ENCODE measurements around the gene ZNHIT6. TPM values are rescaled to one million over a fixed set of nuclear protein-coding genes. Genes with fewer than 3 reads are reported as not detected.

ZNHIT6 gene
- polyA plus RNA-seq, 1 donor (not counting 4 experiments of a cell fraction or from before 2014, with no cell fraction given): 20.9 TPM

- dilution Hi-C loops (cut with MboI; ENCODE audit: extremely low pct_ligation_motif_present, low sequenced_read_pairs): no loop called here
- H4K20me1 ChIP-seq (ENCODE audit: control insufficient read depth, extremely low read depth, insufficient read depth, low read length): no peaks in the 10 kb centered on the region
- no peak for FAIRE-seq
- no peak overlapping the region for H3K27ac ChIP-seq (ENCODE audit: control insufficient read depth, insufficient read depth, low read length)
- H3K4me2 ChIP-seq (ENCODE audit: control insufficient read depth, extremely low read depth, insufficient read depth, low read depth, low read length): no peak overlapping the region
- DNase-seq (ENCODE audit: low read depth, low spot score): no peak
- H3K79me2 ChIP-seq (ENCODE audit: control insufficient read depth, insufficient read depth, low read length): peaks cover 59% of the 10 kb centered on the region
- H3K9ac ChIP-seq (ENCODE audit: control insufficient read depth, extremely low read depth, insufficient read depth, low read length): no peak overlapping the region
- H3K4me1 ChIP-seq (ENCODE audit: control insufficient read depth, extremely low read depth, insufficient read depth, low read length): peaks cover 8% of the 10 kb centered on the region
- no peaks in the 10 kb centered on the region for H3K9me1 ChIP-seq (ENCODE audit: control insufficient read depth, extremely low read depth, insufficient read depth, low read length)
- no peak overlapping the region for H2AFZ ChIP-seq (ENCODE audit: control insufficient read depth, low read length)
- peaks cover 12 to 13% of the 10 kb centered on the region in 2 experiments for H3K36me3 ChIP-seq (ENCODE audit: control insufficient read depth in 2 of 2, extremely low read depth in 1 of 2, insufficient read depth in 2 of 2, low read length in 2 of 2)
- H3K9me3 ChIP-seq (ENCODE audit: control insufficient read depth, low read depth, low read length): no peaks in the 10 kb centered on the region
- H3K27me3 ChIP-seq (ENCODE audit: control insufficient read depth, extremely low read depth, insufficient read depth, low read length): no peaks in the 10 kb centered on the region
- H3K4me3 ChIP-seq (ENCODE audit: control insufficient read depth in 2 of 3, extremely low read depth in 1 of 3, insufficient read depth in 2 of 3, low read depth in 1 of 3, low read length in 3 of 3): no peak overlapping the region
- TF ChIP-seq EZH2 (IDR thresholded peaks at IDR 0.05; ENCODE audit: low read length): no peak
These were observed 2.3 kb downstream of the ZNHIT6 start for GRCh38 chr1:85705940-85706339.

- Histone ChIP-seq H3K79me2 (ENCODE audit: control insufficient read depth, insufficient read depth, low read length) (peaks cover 46% of the 10 kb centered on the region), H3K27ac (ENCODE audit: control insufficient read depth, insufficient read depth, low read length) (no peak overlapping the region), H3K9ac (ENCODE audit: control insufficient read depth, extremely low read depth, insufficient read depth, low read length) (no peak overlapping the region), H4K20me1 (ENCODE audit: control insufficient read depth, extremely low read depth, insufficient read depth, low read length) (no peaks in the 10 kb centered on the region), H3K4me3 (ENCODE audit: control insufficient read depth in 2 of 3, extremely low read depth in 1 of 3, insufficient read depth in 2 of 3, low read depth in 1 of 3, low read length in 3 of 3) (no peak overlapping the region), H3K9me3 (ENCODE audit: control insufficient read depth, low read depth, low read length) (no peaks in the 10 kb centered on the region), H3K4me1 (ENCODE audit: control insufficient read depth, extremely low read depth, insufficient read depth, low read length) (no peaks in the 10 kb centered on the region), H3K9me1 (ENCODE audit: control insufficient read depth, extremely low read depth, insufficient read depth, low read length) (no peaks in the 10 kb centered on the region), H2AFZ (ENCODE audit: control insufficient read depth, low read length) (no peak overlapping the region), H3K36me3 (ENCODE audit: control insufficient read depth in 2 of 2, extremely low read depth in 1 of 2, insufficient read depth in 2 of 2, low read length in 2 of 2) (peaks cover 8 to 10% of the 10 kb centered on the region in 2 experiments), H3K27me3 (ENCODE audit: control insufficient read depth, extremely low read depth, insufficient read depth, low read length) (no peaks in the 10 kb centered on the region), H3K4me2 (ENCODE audit: control insufficient read depth, extremely low read depth, insufficient read depth, low read depth, low read length) (no peak overlapping the region)
- dilution Hi-C loops (cut with MboI; ENCODE audit: extremely low pct_ligation_motif_present, low sequenced_read_pairs): no loop called here
- FAIRE-seq (no peak), DNase-seq (ENCODE audit: low read depth, low spot score) (no peak)
- TF ChIP-seq EZH2 (IDR thresholded peaks at IDR 0.05; ENCODE audit: low read length) (no peak), CTCF (optimal IDR thresholded peaks at IDR 0.05 in 1 of 3, IDR thresholded peaks at IDR 0.05 in 1 of 3, conservative IDR thresholded peaks at IDR 0.05 in 1 of 3; ENCODE audit: extremely low read depth in 1 of 3, insufficient read depth in 2 of 3, low read length in 3 of 3) (no peak)
These were observed 7.8 kb downstream of the ZNHIT6 start for GRCh38 chr1:85700422-85700821.

- no peak overlapping the region for H3K4me2 ChIP-seq (ENCODE audit: control insufficient read depth, extremely low read depth, insufficient read depth, low read depth, low read length)
- no peak for TF ChIP-seq CTCF (optimal IDR thresholded peaks at IDR 0.05 in 1 of 3, IDR thresholded peaks at IDR 0.05 in 1 of 3, conservative IDR thresholded peaks at IDR 0.05 in 1 of 3; ENCODE audit: extremely low read depth in 1 of 3, insufficient read depth in 2 of 3, low read length in 3 of 3)
- TF ChIP-seq EZH2 (IDR thresholded peaks at IDR 0.05; ENCODE audit: low read length): no peak
- FAIRE-seq (no peak), DNase-seq (ENCODE audit: low read depth, low spot score) (no peak)
- H3K9me3 ChIP-seq (ENCODE audit: control insufficient read depth, low read depth, low read length): no peaks in the 10 kb centered on the region
- H3K4me3 ChIP-seq (ENCODE audit: control insufficient read depth in 2 of 3, extremely low read depth in 1 of 3, insufficient read depth in 2 of 3, low read depth in 1 of 3, low read length in 3 of 3): no peak overlapping the region
- H3K4me1 ChIP-seq (ENCODE audit: control insufficient read depth, extremely low read depth, insufficient read depth, low read length): no peaks in the 10 kb centered on the region
- H4K20me1 ChIP-seq (ENCODE audit: control insufficient read depth, extremely low read depth, insufficient read depth, low read length): no peaks in the 10 kb centered on the region
- H3K9me1 ChIP-seq (ENCODE audit: control insufficient read depth, extremely low read depth, insufficient read depth, low read length): no peaks in the 10 kb centered on the region
- H3K9ac ChIP-seq (ENCODE audit: control insufficient read depth, extremely low read depth, insufficient read depth, low read length): no peak overlapping the region
- peaks cover 5 to 6% of the 10 kb centered on the region in 2 experiments for H3K36me3 ChIP-seq (ENCODE audit: control insufficient read depth in 2 of 2, extremely low read depth in 1 of 2, insufficient read depth in 2 of 2, low read length in 2 of 2)
- dilution Hi-C loops (cut with MboI; ENCODE audit: extremely low pct_ligation_motif_present, low sequenced_read_pairs): no loop called here
- H3K79me2 ChIP-seq (ENCODE audit: control insufficient read depth, insufficient read depth, low read length): peaks cover 30% of the 10 kb centered on the region
- H3K27ac ChIP-seq (ENCODE audit: control insufficient read depth, insufficient read depth, low read length): no peak overlapping the region
- no peaks in the 10 kb centered on the region for H3K27me3 ChIP-seq (ENCODE audit: control insufficient read depth, extremely low read depth, insufficient read depth, low read length)
- H2AFZ ChIP-seq (ENCODE audit: control insufficient read depth, low read length): no peak overlapping the region
These were observed 10.3 kb downstream of the ZNHIT6 start for GRCh38 chr1:85697895-85698294.
